Testis (tissue), 2 donors: Measurements from ENCODE around the gene TNPO2.

Experiments used
- CTCF ChIP-seq, 3 experiments: fragments of 450-650 bp in 2 of 3; fragments of 200-600 bp in 1 of 3; sonication (generic) in 1 of 3; IDR thresholded peaks; one replicate each; pipeline ENCODE4 v1.5.1; 2016 to 2019; ENCODE audit warnings: antibody characterized with exemption in 3 of 3, mild to moderate bottlenecking in 2 of 3, moderate library complexity in 1 of 3
- POLR2A ChIP-seq: fragments of 450-650 bp; IDR thresholded peaks from one replicate; pipeline ENCODE4 v1.6.1; 2017; ENCODE audit warnings: antibody characterized with exemption, mild to moderate bottlenecking, moderate library complexity

GRCh38 chr19:12672744-12673143 is 51.0 kb downstream of the TNPO2 start:
- TF ChIP-seq POLR2A (no peak), CTCF (IDR thresholded peaks at IDR 0.05) (no peak)
